Loucy (cell line): Measurements from ENCODE around the gene OR6P1.

Experiments used
- H2AFZ ChIP-seq: fragments of 200-600 bp; sonication (generic); 2 replicates; pipeline ENCODE4 v1.6.0; 2016; ENCODE audit warnings: antibody characterized with exemption, mild to moderate bottlenecking, low read length, moderate library complexity
- H3F3A ChIP-seq: fragments of 200-600 bp; 2 replicates; pipeline ENCODE4 v1.6.0; 2016; ENCODE audit warnings: antibody characterized with exemption, low read depth, mild to moderate bottlenecking
- H3K27me3 ChIP-seq: fragments of 200-600 bp; sonication (generic); 2 replicates; pipeline ENCODE4 v1.6.1; 2014; ENCODE audit warnings: low read length, mild to moderate bottlenecking; ENCODE audit not compliant: insufficient read depth, poor library complexity, severe bottlenecking
- H3K36me3 ChIP-seq: fragments of 200-600 bp; sonication (generic); 2 replicates; pipeline ENCODE4 v1.6.1; 2016; ENCODE audit warnings: low read length; ENCODE audit not compliant: insufficient read depth
- H3K4me1 ChIP-seq: fragments of 200-600 bp; sonication (generic); 2 replicates; pipeline ENCODE4 v1.5.1; 2014; ENCODE audit warnings: low read length, mild to moderate bottlenecking; ENCODE audit not compliant: insufficient read depth, poor library complexity, severe bottlenecking
- H3K4me2 ChIP-seq: fragments of 200-600 bp; sonication (generic); 2 replicates; pipeline ENCODE4 v1.6.0; 2014; ENCODE audit warnings: antibody characterized with exemption, low read length, low read depth, mild to moderate bottlenecking; ENCODE audit not compliant: poor library complexity, severe bottlenecking
- H3K4me3 ChIP-seq: fragments of 200-600 bp; sonication (generic); 2 replicates; pipeline ENCODE4 v1.5.1; 2014; ENCODE audit warnings: low read length, mild to moderate bottlenecking, mixed read lengths; ENCODE audit not compliant: poor library complexity, severe bottlenecking
- H3K79me2 ChIP-seq: fragments of 200-600 bp; sonication (generic); 2 replicates; pipeline ENCODE4 v1.6.1; 2014; ENCODE audit warnings: low read length; ENCODE audit not compliant: insufficient read depth
- H3K9ac ChIP-seq: fragments of 200-600 bp; sonication (generic); 2 replicates; pipeline ENCODE4 v1.6.0; 2014; ENCODE audit warnings: mild to moderate bottlenecking, low read depth, low read length, moderate library complexity; ENCODE audit not compliant: poor library complexity, severe bottlenecking
- H3K9me2 ChIP-seq: fragments of 200-600 bp; sonication (generic); replicated peaks from 2 replicates; pipeline ENCODE4 v1.6.1; 2016; ENCODE audit warnings: low read depth, low read length, mixed read lengths
- H3K9me3 ChIP-seq: fragments of 200-600 bp; sonication (generic); 2 replicates; pipeline ENCODE4 v1.6.1; 2014; ENCODE audit warnings: mild to moderate bottlenecking, antibody characterized with exemption, low read length, low read depth; ENCODE audit not compliant: insufficient read depth
- H4K20me1 ChIP-seq: fragments of 200-600 bp; sonication (generic); 2 replicates; pipeline ENCODE4 v1.6.0; 2014; ENCODE audit warnings: antibody characterized with exemption, low read length, mild to moderate bottlenecking; ENCODE audit not compliant: insufficient read depth, poor library complexity, severe bottlenecking
- CTCF ChIP-seq: fragments of 200-600 bp; sonication (generic); conservative IDR thresholded peaks from 2 replicates; pipeline ENCODE4 v1.5.1; 2014; ENCODE audit warnings: mild to moderate bottlenecking, antibody characterized with exemption, low read length
- EZH2phosphoT487 ChIP-seq: fragments of 200-600 bp; IDR thresholded peaks from 2 replicates; pipeline ENCODE4 v1.6.1; 2018; ENCODE audit warnings: antibody characterized with exemption, mild to moderate bottlenecking, moderate library complexity, borderline replicate concordance

Gene OR6P1

GRCh38 chr1:158577561-158577960 lies 7.2 kb upstream of the OR6P1 start:
- Histone ChIP-seq H3K36me3 (no peaks in the 10 kb centered on the region), H4K20me1 (no peaks in the 10 kb centered on the region), H3K79me2 (no peaks in the 10 kb centered on the region), H3F3A (no peaks in the 10 kb centered on the region), H3K4me2 (no peak overlapping the region), H2AFZ (no peak overlapping the region), H3K9me2 (no peaks in the 10 kb centered on the region), H3K9ac (no peak overlapping the region), H3K4me3 (no peak overlapping the region), H3K4me1 (no peaks in the 10 kb centered on the region), H3K27me3 (no peaks in the 10 kb centered on the region), H3K9me3 (no peaks in the 10 kb centered on the region)
- TF ChIP-seq CTCF (no peak), EZH2phosphoT487 (no peak)

GRCh38 chr1:158572226-158572625 lies 1.8 kb upstream of the OR6P1 start:
- Histone ChIP-seq H4K20me1 (no peaks in the 10 kb centered on the region), H3K36me3 (no peaks in the 10 kb centered on the region), H3K4me2 (no peak overlapping the region), H2AFZ (no peak overlapping the region), H3F3A (no peaks in the 10 kb centered on the region), H3K9me2 (no peaks in the 10 kb centered on the region), H3K4me3 (no peak overlapping the region), H3K9ac (no peak overlapping the region), H3K9me3 (no peaks in the 10 kb centered on the region), H3K27me3 (no peaks in the 10 kb centered on the region), H3K79me2 (no peaks in the 10 kb centered on the region), H3K4me1 (no peaks in the 10 kb centered on the region)
- TF ChIP-seq EZH2phosphoT487 (no peak), CTCF (no peak)

DNA sequence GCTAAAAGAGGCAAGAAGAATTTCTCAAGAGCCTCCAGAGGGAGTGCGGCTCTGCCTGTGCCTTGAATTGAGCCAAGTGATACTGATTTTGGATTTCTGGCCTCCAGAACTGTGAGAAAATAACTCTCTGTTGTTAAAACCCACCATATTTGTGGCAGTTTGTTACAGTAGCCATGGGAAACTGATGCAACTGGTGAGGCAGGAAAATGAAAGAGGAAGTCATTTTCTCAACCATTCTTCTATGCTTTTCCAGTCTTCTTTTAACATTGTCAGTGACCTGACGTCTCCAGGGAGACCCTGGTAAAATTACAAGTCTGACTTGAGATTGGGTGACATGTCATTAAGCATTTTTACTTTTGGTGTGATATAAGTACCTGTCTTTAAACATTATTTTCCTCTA lies 5.8 kb downstream of the OR6P1 start:
- Histone ChIP-seq H3F3A (no peaks in the 10 kb centered on the region), H3K36me3 (no peaks in the 10 kb centered on the region), H3K4me1 (peaks cover 4% of the 10 kb centered on the region), H2AFZ (peak overlapping the region; percentile 71), H3K9me2 (no peaks in the 10 kb centered on the region), H4K20me1 (no peaks in the 10 kb centered on the region), H3K79me2 (no peaks in the 10 kb centered on the region), H3K27me3 (no peaks in the 10 kb centered on the region), H3K9me3 (no peaks in the 10 kb centered on the region), H3K4me3 (no peak overlapping the region), H3K4me2 (no peak overlapping the region), H3K9ac (no peak overlapping the region)
- TF ChIP-seq CTCF (no peak), EZH2phosphoT487 (no peak)
